ENCODE measurements around the gene ASXL1.

GRCh38 chr20:32455171-32455900, 97.2 kb downstream of the ASXL1 start:
- TF ChIP-seq, protein P1, sequence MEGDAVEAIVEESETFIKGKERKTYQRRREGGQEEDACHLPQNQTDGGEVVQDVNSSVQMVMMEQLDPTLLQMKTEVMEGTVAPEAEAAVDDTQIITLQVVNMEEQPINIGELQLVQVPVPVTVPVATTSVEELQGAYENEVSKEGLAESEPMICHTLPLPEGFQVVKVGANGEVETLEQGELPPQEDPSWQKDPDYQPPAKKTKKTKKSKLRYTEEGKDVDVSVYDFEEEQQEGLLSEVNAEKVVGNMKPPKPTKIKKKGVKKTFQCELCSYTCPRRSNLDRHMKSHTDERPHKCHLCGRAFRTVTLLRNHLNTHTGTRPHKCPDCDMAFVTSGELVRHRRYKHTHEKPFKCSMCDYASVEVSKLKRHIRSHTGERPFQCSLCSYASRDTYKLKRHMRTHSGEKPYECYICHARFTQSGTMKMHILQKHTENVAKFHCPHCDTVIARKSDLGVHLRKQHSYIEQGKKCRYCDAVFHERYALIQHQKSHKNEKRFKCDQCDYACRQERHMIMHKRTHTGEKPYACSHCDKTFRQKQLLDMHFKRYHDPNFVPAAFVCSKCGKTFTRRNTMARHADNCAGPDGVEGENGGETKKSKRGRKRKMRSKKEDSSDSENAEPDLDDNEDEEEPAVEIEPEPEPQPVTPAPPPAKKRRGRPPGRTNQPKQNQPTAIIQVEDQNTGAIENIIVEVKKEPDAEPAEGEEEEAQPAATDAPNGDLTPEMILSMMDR (IDR thresholded peaks at IDR 0.05), result no peak
- TF ChIP-seq, protein P2, sequence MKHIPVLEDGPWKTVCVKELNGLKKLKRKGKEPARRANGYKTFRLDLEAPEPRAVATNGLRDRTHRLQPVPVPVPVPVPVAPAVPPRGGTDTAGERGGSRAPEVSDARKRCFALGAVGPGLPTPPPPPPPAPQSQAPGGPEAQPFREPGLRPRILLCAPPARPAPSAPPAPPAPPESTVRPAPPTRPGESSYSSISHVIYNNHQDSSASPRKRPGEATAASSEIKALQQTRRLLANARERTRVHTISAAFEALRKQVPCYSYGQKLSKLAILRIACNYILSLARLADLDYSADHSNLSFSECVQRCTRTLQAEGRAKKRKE (CRISPR knock-in tag; IDR thresholded peaks at IDR 0.05; ENCODE audit: low read depth), result no peak
- TF ChIP-seq POLR2A (IDR thresholded peaks at IDR 0.05; ENCODE audit: low read length) (no peak), FOSL2 (IDR thresholded peaks at IDR 0.05) (no peak), FOSL2 (CRISPR knock-in tag; IDR thresholded peaks at IDR 0.05) (no peak)
